Osteoblast (primary cell): Measurements from ENCODE around the gene PIEZO2. TPM values are rescaled to one million over a fixed set of nuclear protein-coding genes. Genes with fewer than 3 reads are reported as not detected.

Experiments
- DNase-seq: peaks from one replicate; pipeline ENCODE4 v3.0.0; 2011; ENCODE audit warnings: low spot score, mixed read lengths; ENCODE audit not compliant: insufficient read length; ENCODE audit errors: missing footprints
- H2AFZ ChIP-seq: 2 replicates; pipeline ENCODE4 v1.6.0; 2011; ENCODE audit warnings: mild to moderate bottlenecking, low read length
- H3K27ac ChIP-seq: 2 replicates; pipeline ENCODE4 v1.5.1; 2011; ENCODE audit warnings: mild to moderate bottlenecking, low read depth, low read length, moderate library complexity
- H3K27me3 ChIP-seq: 2 replicates; pipeline ENCODE4 v1.6.0; 2012; ENCODE audit warnings: mild to moderate bottlenecking, control low read depth, inconsistent platforms, low read length, moderate library complexity; ENCODE audit not compliant: insufficient read depth
- H3K36me3 ChIP-seq: 2 replicates; pipeline ENCODE4 v1.5.1; 2011; ENCODE audit warnings: mild to moderate bottlenecking, low read length, control low read depth, moderate library complexity; ENCODE audit not compliant: insufficient read depth
- H3K4me1 ChIP-seq: 2 replicates; pipeline ENCODE4 v1.5.1; 2011; ENCODE audit warnings: mild to moderate bottlenecking, low read length, control low read depth, moderate library complexity; ENCODE audit not compliant: insufficient read depth
- H3K4me2 ChIP-seq: 2 replicates; pipeline ENCODE4 v1.6.0; 2011; ENCODE audit warnings: mild to moderate bottlenecking, low read length; ENCODE audit not compliant: insufficient read depth
- H3K4me3 ChIP-seq: fragments of 200-600 bp; sonication (generic); 3 replicates; pipeline ENCODE4 v1.5.1; 2012; ENCODE audit warnings: mild to moderate bottlenecking, low read length, inconsistent platforms; ENCODE audit not compliant: insufficient read depth
- H3K79me2 ChIP-seq: 2 replicates; pipeline ENCODE4 v1.6.0; 2012; ENCODE audit warnings: mild to moderate bottlenecking, low read length, control low read depth, inconsistent platforms; ENCODE audit not compliant: insufficient read depth
- H3K9me3 ChIP-seq: 2 replicates; pipeline ENCODE4 v1.5.1; 2011; ENCODE audit warnings: low read depth, low read length, control low read depth
- H4K20me1 ChIP-seq: 2 replicates; pipeline ENCODE4 v1.6.0; 2012; ENCODE audit warnings: mild to moderate bottlenecking, low read length, control low read depth; ENCODE audit not compliant: insufficient read depth
- total RNA-seq: library from RNA; depleted of rRNA; stranded (reverse); fragments of >200 nt; gene quantifications from 2 replicates; pipeline ENCODE4 v1.2.3, GENCODE V29; 2012
- TF ChIP-seq, protein P1 (sequence below): IDR thresholded peaks from 2 replicates; pipeline ENCODE4 v1.5.1; 2011; ENCODE audit warnings: mild to moderate bottlenecking, low read depth, low read length, moderate library complexity; ENCODE audit errors: extremely low read depth

PIEZO2 gene
- total RNA-seq, 1 donor = 46.7 TPM

- H3K4me1 ChIP-seq = no peaks in the 10 kb centered on the region
- H3K4me2 ChIP-seq = no peak overlapping the region
- TF ChIP-seq, protein P1, sequence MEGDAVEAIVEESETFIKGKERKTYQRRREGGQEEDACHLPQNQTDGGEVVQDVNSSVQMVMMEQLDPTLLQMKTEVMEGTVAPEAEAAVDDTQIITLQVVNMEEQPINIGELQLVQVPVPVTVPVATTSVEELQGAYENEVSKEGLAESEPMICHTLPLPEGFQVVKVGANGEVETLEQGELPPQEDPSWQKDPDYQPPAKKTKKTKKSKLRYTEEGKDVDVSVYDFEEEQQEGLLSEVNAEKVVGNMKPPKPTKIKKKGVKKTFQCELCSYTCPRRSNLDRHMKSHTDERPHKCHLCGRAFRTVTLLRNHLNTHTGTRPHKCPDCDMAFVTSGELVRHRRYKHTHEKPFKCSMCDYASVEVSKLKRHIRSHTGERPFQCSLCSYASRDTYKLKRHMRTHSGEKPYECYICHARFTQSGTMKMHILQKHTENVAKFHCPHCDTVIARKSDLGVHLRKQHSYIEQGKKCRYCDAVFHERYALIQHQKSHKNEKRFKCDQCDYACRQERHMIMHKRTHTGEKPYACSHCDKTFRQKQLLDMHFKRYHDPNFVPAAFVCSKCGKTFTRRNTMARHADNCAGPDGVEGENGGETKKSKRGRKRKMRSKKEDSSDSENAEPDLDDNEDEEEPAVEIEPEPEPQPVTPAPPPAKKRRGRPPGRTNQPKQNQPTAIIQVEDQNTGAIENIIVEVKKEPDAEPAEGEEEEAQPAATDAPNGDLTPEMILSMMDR = no peak
- no peaks in the 10 kb centered on the region for H3K79me2 ChIP-seq
- no peak overlapping the region for H3K4me3 ChIP-seq
- H3K36me3 ChIP-seq = no peaks in the 10 kb centered on the region
- no peak for DNase-seq
- no peaks in the 10 kb centered on the region for H4K20me1 ChIP-seq
- no peaks in the 10 kb centered on the region for H3K9me3 ChIP-seq
- no peaks in the 10 kb centered on the region for H3K27me3 ChIP-seq
- no peak overlapping the region for H2AFZ ChIP-seq
- no peak overlapping the region for H3K27ac ChIP-seq
These were observed 393.5 kb downstream of the PIEZO2 start for GRCh38 chr18:10755855-10756254.

DNA sequence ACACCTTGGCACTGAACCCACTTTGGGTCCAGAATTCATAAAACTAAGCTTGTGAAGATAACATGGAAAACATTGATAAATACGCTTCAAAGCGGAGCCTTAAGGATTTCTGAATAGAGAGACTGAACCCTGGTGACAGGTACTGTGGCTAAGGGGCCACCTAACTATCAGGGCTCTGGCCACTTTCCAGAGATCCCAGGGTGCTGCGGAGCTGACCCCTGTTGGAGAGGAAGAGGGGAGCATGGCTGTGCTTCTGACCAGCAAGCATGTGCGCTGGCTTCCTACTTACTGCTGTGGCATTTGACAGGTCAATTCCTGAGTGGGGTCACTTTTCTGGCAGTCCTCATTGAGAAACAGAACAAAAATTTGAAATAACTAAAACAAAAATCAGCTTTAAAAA is 395.2 kb downstream of the PIEZO2 start:
- DNase-seq = no peak
- H3K27ac ChIP-seq = no peak overlapping the region

DNA sequence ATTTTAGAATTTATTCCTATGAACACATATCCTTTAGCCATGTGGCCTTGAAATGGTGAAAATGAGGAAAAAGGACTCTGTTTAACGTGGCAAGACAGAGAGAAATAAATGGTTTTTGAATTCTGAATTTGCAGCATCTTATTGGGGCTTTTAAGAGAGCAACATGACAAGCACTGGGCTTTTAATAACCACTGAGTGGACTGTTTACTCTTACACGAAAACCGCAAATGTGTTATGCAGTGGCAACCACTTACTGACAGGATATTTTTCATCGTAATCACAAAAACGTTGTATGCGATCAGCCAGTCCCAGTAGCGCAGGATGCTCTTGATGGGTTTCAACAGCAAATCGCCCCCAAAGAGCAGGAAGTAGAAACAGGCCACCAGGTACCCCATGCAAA is 397.0 kb downstream of the PIEZO2 start:
- no peaks in the 10 kb centered on the region for H3K36me3 ChIP-seq
- no peak overlapping the region for H3K4me3 ChIP-seq
- H4K20me1 ChIP-seq = no peaks in the 10 kb centered on the region
- H3K27me3 ChIP-seq = peaks cover 2% of the 10 kb centered on the region
- DNase-seq = no peak
- no peaks in the 10 kb centered on the region for H3K79me2 ChIP-seq
- H2AFZ ChIP-seq = no peak overlapping the region
- peaks cover 11% of the 10 kb centered on the region for H3K4me1 ChIP-seq
- no peak overlapping the region for H3K4me2 ChIP-seq
- no peak overlapping the region for H3K27ac ChIP-seq
- TF ChIP-seq, protein P1 = no peak
- no peaks in the 10 kb centered on the region for H3K9me3 ChIP-seq

More for the DNA sequence above, 395.2 kb downstream of the PIEZO2 start:
- Histone ChIP-seq H3K4me2 (no peak overlapping the region), H3K79me2 (no peaks in the 10 kb centered on the region), H3K27me3 (peaks cover 2% of the 10 kb centered on the region), H3K4me3 (no peak overlapping the region), H3K9me3 (no peaks in the 10 kb centered on the region), H3K36me3 (no peaks in the 10 kb centered on the region), H4K20me1 (no peaks in the 10 kb centered on the region), H3K4me1 (no peaks in the 10 kb centered on the region), H2AFZ (no peak overlapping the region)
- TF ChIP-seq, protein P1 = no peak

GRCh38 chr18:10751653-10752052 is 397.7 kb downstream of the PIEZO2 start:
- H3K4me1 ChIP-seq = peaks cover 11% of the 10 kb centered on the region
- no peaks in the 10 kb centered on the region for H3K9me3 ChIP-seq
- no peaks in the 10 kb centered on the region for H3K79me2 ChIP-seq
- no peak overlapping the region for H3K27ac ChIP-seq
- DNase-seq = no peak
- H4K20me1 ChIP-seq = no peaks in the 10 kb centered on the region
- TF ChIP-seq, protein P1 = no peak
- no peak overlapping the region for H2AFZ ChIP-seq
- H3K27me3 ChIP-seq = peaks cover 2% of the 10 kb centered on the region
- H3K4me2 ChIP-seq = no peak overlapping the region
- no peaks in the 10 kb centered on the region for H3K36me3 ChIP-seq
- H3K4me3 ChIP-seq = no peak overlapping the region
